ENCODE results near the gene MYPN. TPM values are rescaled to one million over a fixed set of nuclear protein-coding genes. Genes with fewer than 3 reads are reported as not detected.

The MYPN gene, protein sequence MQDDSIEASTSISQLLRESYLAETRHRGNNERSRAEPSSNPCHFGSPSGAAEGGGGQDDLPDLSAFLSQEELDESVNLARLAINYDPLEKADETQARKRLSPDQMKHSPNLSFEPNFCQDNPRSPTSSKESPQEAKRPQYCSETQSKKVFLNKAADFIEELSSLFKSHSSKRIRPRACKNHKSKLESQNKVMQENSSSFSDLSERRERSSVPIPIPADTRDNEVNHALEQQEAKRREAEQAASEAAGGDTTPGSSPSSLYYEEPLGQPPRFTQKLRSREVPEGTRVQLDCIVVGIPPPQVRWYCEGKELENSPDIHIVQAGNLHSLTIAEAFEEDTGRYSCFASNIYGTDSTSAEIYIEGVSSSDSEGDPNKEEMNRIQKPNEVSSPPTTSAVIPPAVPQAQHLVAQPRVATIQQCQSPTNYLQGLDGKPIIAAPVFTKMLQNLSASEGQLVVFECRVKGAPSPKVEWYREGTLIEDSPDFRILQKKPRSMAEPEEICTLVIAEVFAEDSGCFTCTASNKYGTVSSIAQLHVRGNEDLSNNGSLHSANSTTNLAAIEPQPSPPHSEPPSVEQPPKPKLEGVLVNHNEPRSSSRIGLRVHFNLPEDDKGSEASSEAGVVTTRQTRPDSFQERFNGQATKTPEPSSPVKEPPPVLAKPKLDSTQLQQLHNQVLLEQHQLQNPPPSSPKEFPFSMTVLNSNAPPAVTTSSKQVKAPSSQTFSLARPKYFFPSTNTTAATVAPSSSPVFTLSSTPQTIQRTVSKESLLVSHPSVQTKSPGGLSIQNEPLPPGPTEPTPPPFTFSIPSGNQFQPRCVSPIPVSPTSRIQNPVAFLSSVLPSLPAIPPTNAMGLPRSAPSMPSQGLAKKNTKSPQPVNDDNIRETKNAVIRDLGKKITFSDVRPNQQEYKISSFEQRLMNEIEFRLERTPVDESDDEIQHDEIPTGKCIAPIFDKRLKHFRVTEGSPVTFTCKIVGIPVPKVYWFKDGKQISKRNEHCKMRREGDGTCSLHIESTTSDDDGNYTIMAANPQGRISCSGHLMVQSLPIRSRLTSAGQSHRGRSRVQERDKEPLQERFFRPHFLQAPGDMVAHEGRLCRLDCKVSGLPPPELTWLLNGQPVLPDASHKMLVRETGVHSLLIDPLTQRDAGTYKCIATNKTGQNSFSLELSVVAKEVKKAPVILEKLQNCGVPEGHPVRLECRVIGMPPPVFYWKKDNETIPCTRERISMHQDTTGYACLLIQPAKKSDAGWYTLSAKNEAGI (N-terminal part only)
- total RNA-seq = under 1 TPM in 1 of 3 donors, not detected in 2; 0.33 TPM

DNA sequence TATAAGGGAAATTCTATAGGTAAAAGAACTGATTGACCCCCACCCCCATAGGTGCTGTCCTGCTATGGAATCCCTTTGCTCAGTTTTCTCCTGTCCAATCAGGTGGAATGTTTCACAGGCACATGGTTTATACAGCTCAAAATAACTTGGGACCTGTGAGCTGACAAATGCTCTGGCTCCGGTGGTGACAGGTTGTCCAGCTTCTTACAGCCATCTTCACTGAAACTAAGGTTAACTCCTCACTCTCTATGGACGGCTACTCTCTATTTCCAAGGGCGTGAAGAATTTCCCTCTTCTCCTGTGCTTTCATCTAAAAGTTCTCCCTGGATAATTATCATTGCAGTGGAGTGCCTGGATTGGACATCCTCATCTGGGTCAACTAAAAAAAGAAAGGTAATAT lies at the start of gene MYPN:
TSS of gene MYPN (plus strand) at position 158 of the 400 bp plus-strand sequence. CDS start 11,951 bp downstream, outside the sequence.
- Histone ChIP-seq H3K9me3 (no peaks in the 10 kb centered on the region), H3K4me3 (no peak within 1 kb of the TSS), H3K4me1 (no peaks in the 10 kb centered on the region), H3K27me3 (no peaks in the 10 kb centered on the region), H3K27ac (no peak within 1 kb of the TSS), H3K36me3 (no peaks in the 10 kb centered on the region)
- no peak for DNase-seq (ENCODE audit: low spot score in 2 of 2)
- intact Hi-C loops (cut with DNase I; ENCODE audit: low total_unique reads) = no loop called here
- no peak for TF ChIP-seq POLR2A (IDR thresholded peaks at IDR 0.05)

DNA sequence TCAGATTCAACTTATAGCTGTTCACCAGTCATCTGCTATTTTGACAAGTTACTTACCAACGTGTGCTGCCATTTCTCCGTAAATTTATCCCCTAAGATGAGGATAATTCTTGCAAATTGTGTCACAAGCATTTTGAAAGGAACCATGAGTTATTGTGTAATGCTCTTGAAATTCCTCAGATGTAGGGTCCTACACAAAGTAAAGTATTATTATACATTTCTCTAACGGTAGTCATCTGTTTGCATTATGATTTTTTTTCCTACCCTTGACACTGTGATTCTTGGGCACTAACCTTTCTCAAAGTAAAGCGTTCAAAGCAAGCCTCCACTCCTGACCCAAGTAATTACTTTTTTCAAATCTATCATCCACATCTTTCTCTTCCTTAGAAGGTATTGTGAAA lies 42.3 kb upstream of the MYPN start:
- TF ChIP-seq POLR2A (IDR thresholded peaks at IDR 0.05) (no peak), POLR2AphosphoS5 (IDR thresholded peaks at IDR 0.05) (no peak)
- TF ChIP-seq, protein P1, sequence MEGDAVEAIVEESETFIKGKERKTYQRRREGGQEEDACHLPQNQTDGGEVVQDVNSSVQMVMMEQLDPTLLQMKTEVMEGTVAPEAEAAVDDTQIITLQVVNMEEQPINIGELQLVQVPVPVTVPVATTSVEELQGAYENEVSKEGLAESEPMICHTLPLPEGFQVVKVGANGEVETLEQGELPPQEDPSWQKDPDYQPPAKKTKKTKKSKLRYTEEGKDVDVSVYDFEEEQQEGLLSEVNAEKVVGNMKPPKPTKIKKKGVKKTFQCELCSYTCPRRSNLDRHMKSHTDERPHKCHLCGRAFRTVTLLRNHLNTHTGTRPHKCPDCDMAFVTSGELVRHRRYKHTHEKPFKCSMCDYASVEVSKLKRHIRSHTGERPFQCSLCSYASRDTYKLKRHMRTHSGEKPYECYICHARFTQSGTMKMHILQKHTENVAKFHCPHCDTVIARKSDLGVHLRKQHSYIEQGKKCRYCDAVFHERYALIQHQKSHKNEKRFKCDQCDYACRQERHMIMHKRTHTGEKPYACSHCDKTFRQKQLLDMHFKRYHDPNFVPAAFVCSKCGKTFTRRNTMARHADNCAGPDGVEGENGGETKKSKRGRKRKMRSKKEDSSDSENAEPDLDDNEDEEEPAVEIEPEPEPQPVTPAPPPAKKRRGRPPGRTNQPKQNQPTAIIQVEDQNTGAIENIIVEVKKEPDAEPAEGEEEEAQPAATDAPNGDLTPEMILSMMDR (IDR thresholded peaks at IDR 0.05) = no peak
- Histone ChIP-seq H3K9me3 (no peaks in the 10 kb centered on the region), H3K27me3 (no peaks in the 10 kb centered on the region), H3K27ac (no peak overlapping the region), H3K36me3 (no peaks in the 10 kb centered on the region), H3K4me1 (no peaks in the 10 kb centered on the region), H3K4me3 (no peak overlapping the region)
- intact Hi-C loops (cut with DNase I; ENCODE audit: low total_unique reads) = no loop called here
- DNase-seq (ENCODE audit: low spot score in 2 of 2) = no peak

DNA sequence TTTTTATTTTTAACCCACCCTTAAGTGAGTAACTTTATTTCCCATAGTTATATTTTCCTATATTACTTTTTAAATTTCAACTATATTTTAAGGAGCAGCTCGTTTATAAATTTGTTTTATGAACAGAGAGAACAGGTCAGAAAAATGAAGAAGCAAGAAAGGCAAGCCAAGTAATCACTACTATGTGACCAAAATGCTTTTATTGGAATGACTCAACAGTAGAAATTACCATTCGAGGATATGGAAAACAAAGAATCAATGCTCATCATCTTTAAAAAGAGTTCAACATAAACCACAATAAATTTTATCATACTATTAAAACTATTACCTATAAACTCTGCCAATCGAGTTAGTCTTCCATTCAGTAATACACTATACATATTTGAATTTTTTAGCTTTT lies 41.8 kb upstream of the MYPN start:
- DNase-seq (ENCODE audit: low spot score in 2 of 2) = no peak
- no peaks in the 10 kb centered on the region for H3K36me3 ChIP-seq
- no peak overlapping the region for H3K4me3 ChIP-seq
- intact Hi-C loops (cut with DNase I; ENCODE audit: low total_unique reads) = no loop called here
- no peaks in the 10 kb centered on the region for H3K27me3 ChIP-seq
- H3K4me1 ChIP-seq = no peaks in the 10 kb centered on the region
- H3K9me3 ChIP-seq = no peaks in the 10 kb centered on the region
- H3K27ac ChIP-seq = no peak overlapping the region
- TF ChIP-seq POLR2A (IDR thresholded peaks at IDR 0.05) = no peak
- TF ChIP-seq, protein P1 (IDR thresholded peaks at IDR 0.05) = no peak
- no peak for TF ChIP-seq POLR2AphosphoS5 (IDR thresholded peaks at IDR 0.05)

DNA sequence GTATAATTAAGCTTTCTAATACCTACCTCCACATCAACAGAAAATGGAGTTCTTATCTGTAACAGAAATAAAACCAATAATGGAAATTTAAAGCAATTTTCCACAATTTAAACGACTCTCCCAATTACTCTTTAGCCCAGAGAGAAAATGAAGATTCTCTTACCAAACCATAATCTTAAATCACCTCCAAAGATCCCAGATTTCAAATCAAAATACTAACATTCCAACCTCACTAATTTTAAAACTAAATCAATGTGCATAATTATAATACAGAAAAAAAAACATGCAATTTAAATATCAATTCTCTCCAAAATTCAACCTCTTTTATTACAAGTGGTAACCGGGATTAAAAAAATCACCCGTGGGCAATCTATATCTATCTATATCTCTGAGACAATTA lies 35.7 kb upstream of the MYPN start:
- Histone ChIP-seq H3K27ac (no peak overlapping the region), H3K4me3 (peak overlapping the region; percentile 85 to 100 (median 95)), H3K4me1 (peaks cover 0 to 5% of the 10 kb centered on the region in 2 donors), H3K36me3 (no peaks in the 10 kb centered on the region), H3K27me3 (no peaks in the 10 kb centered on the region), H3K9me3 (no peaks in the 10 kb centered on the region)
- TF ChIP-seq, protein P1 (IDR thresholded peaks at IDR 0.05) = no peak
- TF ChIP-seq POLR2AphosphoS5 (IDR thresholded peaks at IDR 0.05) (no peak), POLR2A (IDR thresholded peaks at IDR 0.05) (no peak)
- intact Hi-C loops (cut with DNase I; ENCODE audit: low total_unique reads) = loop anchor here (10.0 kb wide), 1 partner anchor 81 kb away; no protein-coding TSS in a partner anchor
- DNase-seq (ENCODE audit: low spot score in 2 of 2) = no peak
